Ectodermal cell (in vitro differentiated cells): ENCODE results near the gene HTATSF1.

ENCODE experiments used
- H3K27ac ChIP-seq: 2 replicates; pipeline ENCODE4 v1.7.0; 2013; ENCODE audit warnings: mild to moderate bottlenecking, low read depth, low read length; ENCODE audit not compliant: insufficient read depth, poor library complexity, severe bottlenecking
- H3K27me3 ChIP-seq: 2 replicates; pipeline ENCODE4 v1.7.0; 2013; ENCODE audit warnings: mild to moderate bottlenecking, low read length; ENCODE audit not compliant: insufficient read depth, control insufficient read depth, poor library complexity, severe bottlenecking
- H3K36me3 ChIP-seq: one replicate; pipeline ENCODE4 v1.7.0; 2013; ENCODE audit warnings: low read length; ENCODE audit not compliant: control insufficient read depth, insufficient read depth
- H3K4me1 ChIP-seq: one replicate; pipeline ENCODE4 v1.7.0; 2013; ENCODE audit warnings: low read length; ENCODE audit not compliant: control insufficient read depth, insufficient read depth
- H3K4me3 ChIP-seq: 2 replicates; pipeline ENCODE4 v1.7.0; 2013; ENCODE audit warnings: low read depth, low read length, control low read depth; ENCODE audit not compliant: insufficient read depth
- H3K9me3 ChIP-seq: 2 replicates; pipeline ENCODE4 v1.7.0; 2013; ENCODE audit warnings: mild to moderate bottlenecking, low read length, moderate library complexity; ENCODE audit not compliant: control insufficient read depth
- WGBS, 2 experiments: methylation state at CpG; one replicate each; pipeline ENCODE4 v1.1.7; 2013; ENCODE audit warnings: missing lambda C conversion rate in 2 of 2; 5-methylcytosine and 5-hydroxymethylcytosine counted together

HTATSF1 gene

DNA sequence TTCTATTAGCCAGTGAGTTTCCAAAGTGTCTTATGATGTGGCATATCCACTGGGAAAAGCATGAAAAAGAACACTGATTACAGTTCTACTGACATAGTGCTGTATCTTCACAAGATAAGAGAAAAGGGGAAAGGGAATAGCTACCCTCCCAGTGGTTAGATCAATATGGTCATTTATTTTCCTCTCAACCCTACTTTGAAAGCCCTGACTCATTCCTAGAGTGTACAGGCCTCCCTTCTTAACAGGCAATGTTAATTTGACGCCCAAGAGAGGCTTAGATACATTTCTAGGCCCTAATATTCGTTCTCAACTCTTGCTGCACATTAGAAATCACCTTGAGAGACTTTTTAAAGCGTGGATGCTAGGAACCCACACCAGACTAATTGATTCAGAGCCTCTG, 30.1 kb upstream of the HTATSF1 start:
- Histone ChIP-seq H3K4me3 (no peak overlapping the region), H3K27ac (no peak overlapping the region), H3K9me3 (no peaks in the 10 kb centered on the region), H3K36me3 (no peaks in the 10 kb centered on the region), H3K27me3 (no peaks in the 10 kb centered on the region), H3K4me1 (no peaks in the 10 kb centered on the region)
- WGBS, 2 experiments: 77 to 86% methylated on average over 3 of the region's 3 CpGs

DNA sequence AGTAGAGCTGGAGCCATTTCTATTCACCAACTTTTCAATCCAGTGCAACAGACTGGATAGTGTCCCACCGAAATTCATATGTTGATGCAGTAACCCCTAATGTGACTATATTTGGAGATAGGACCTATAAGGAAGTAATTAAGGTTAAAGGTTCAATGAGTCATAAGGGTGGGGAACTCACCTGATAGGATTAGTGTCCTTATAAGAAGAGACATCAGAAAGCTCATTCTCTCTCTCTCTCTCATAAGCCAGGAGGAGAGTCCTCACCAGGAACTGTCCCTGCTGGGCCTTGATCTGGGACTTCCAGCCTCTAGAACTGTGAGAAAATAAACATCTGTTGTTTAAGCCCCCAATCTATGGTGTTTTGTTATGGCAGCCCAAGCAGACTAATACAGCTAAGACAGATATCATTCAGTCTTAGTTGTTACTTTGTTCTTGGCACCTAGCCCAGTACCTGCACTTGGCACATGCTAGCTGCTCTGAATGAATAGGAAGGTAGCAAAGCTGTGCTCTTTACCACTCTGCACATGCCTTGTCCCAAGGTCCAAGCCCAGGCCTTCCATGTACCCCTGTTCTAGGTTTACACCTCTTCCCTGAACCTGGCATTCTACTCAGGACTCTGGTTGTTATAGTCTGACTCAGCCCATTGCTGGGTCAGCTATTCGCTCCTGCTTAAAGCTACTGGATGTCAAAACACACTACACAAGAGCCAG, 28.8 kb upstream of the HTATSF1 start:
- H3K27me3 ChIP-seq: no peaks in the 10 kb centered on the region
- H3K9me3 ChIP-seq: no peaks in the 10 kb centered on the region
- H3K4me1 ChIP-seq: no peaks in the 10 kb centered on the region
- WGBS, 2 experiments: 86 to 98% methylated on average over 1 to 2 of the region's 2 CpGs
- no peak overlapping the region for H3K4me3 ChIP-seq
- no peak overlapping the region for H3K27ac ChIP-seq
- H3K36me3 ChIP-seq: no peaks in the 10 kb centered on the region

DNA sequence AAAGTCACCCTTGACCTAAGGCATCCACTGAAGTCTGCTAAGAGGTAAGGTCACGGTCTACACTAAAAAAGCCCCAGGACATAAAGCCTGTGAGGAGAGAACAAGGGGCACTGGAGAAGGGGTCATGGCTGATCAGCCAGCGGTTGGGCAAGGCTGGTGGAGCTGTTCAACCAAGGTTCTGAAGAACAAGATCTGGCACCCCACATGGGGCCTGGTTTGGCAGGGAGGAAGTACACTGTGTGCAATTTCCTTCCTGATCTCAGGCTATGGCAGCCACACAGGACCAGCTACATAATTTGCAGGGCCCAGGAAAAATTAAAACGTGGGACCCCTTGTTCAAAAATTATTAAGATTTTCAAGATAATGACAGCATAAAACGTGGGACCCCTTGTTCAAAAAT, 23.7 kb upstream of the HTATSF1 start:
- no peaks in the 10 kb centered on the region for H3K36me3 ChIP-seq
- no peak overlapping the region for H3K27ac ChIP-seq
- no peak overlapping the region for H3K4me3 ChIP-seq
- H3K4me1 ChIP-seq: no peaks in the 10 kb centered on the region
- 80 to 95% methylated on average over 4 of the region's 4 CpGs for WGBS, 2 experiments
- no peaks in the 10 kb centered on the region for H3K9me3 ChIP-seq
- H3K27me3 ChIP-seq: no peaks in the 10 kb centered on the region

DNA sequence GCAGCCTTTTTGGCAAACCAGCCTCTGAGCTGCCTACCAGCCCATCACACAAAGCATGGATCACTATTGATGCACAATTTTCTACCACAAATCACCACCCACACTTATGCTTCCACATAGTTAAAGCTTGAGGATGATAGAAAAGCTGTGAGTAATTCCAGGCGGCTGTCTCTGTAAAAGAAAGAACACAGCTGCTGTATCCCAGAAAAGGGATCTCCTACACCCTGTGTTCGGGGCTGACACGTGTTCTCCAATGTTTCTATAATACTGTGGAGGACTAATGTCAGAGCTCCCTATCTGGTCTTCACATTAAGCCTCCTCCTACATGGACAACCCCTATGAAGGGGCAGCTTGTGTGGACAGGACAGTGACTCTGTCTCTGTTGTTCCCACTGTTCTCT, 22.2 kb upstream of the HTATSF1 start:
- 80 to 95% methylated on average over 3 of the region's 3 CpGs for WGBS, 2 experiments
- H3K27ac ChIP-seq: no peak overlapping the region
- no peaks in the 10 kb centered on the region for H3K9me3 ChIP-seq
- H3K4me1 ChIP-seq: no peaks in the 10 kb centered on the region
- no peak overlapping the region for H3K4me3 ChIP-seq
- H3K27me3 ChIP-seq: no peaks in the 10 kb centered on the region
- no peaks in the 10 kb centered on the region for H3K36me3 ChIP-seq

DNA sequence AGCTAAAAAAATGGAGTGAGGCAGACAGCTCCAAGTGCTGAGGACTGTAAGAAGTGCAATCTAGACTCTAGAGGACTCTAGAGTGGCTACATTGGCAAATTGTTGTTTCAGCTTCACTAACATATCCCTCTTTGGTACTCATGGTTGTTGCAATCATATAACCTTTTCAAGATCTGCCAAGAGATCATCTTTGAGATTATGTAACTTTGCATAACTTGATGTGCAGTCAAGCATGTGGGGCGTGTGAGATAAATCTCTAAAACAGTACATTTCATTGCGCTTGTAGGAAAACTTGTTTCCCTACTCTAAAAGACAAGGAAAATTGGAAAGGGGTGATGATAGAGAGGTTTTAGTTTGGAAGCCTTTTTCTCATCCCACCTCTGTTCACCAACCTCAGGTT, 20.9 kb upstream of the HTATSF1 start:
- no peaks in the 10 kb centered on the region for H3K27me3 ChIP-seq
- H3K27ac ChIP-seq: no peak overlapping the region
- H3K4me1 ChIP-seq: no peaks in the 10 kb centered on the region
- no peaks in the 10 kb centered on the region for H3K36me3 ChIP-seq
- H3K4me3 ChIP-seq: no peak overlapping the region
- H3K9me3 ChIP-seq: no peaks in the 10 kb centered on the region
- WGBS, 2 experiments: 100% methylated on average over 2 of the region's 2 CpGs; no CpG with 5 or more reads in 1 of the 2 experiments

DNA sequence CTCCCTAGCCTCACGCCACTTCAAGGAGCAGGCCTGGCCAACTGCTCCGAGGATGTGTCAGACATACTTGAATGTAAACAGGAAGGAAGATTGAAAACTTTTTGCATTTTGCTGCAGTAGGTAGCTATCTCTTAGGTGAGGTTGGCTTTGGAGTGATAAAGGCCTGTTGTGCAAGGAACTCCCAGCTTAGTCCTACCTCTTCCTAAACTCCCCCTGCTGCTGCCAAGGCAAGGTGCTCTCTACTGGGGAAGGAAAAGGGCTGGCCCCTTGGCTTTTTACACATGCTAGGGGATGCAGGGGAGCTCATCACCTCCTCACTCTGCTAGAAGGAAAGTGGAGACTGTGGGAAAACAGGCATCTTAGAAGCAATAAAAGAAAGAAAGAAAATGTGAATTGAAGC, 20.4 kb upstream of the HTATSF1 start:
- H3K4me1 ChIP-seq: no peaks in the 10 kb centered on the region
- WGBS, 2 experiments: 84 to 91% methylated on average over 2 of the region's 2 CpGs
- no peak overlapping the region for H3K4me3 ChIP-seq
- H3K36me3 ChIP-seq: no peaks in the 10 kb centered on the region
- H3K27ac ChIP-seq: no peak overlapping the region
- H3K27me3 ChIP-seq: no peaks in the 10 kb centered on the region
- H3K9me3 ChIP-seq: no peaks in the 10 kb centered on the region

DNA sequence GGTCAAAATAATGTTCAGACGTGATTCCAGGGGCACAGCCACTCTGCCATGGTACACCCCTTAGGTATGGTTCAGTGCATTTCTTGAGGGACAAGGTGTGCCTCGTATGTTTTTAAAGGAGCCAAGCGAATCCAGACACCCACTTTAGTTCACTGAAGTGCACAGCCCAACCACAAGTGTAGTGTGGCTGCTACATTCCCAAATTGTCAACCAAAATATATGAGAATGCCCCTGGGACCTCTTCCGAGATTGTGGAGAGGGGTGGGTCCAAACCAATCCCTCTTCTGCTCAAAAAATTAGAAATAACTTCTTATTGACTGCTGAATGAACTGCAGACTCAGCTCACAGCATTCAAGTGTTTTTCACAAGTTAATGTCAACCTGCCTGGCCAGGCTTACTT, 17.0 kb upstream of the HTATSF1 start:
- 89 to 92% methylated on average over 4 of the region's 4 CpGs for WGBS, 2 experiments
- Histone ChIP-seq H3K9me3 (no peaks in the 10 kb centered on the region), H3K27ac (no peak overlapping the region), H3K4me3 (no peak overlapping the region), H3K36me3 (no peaks in the 10 kb centered on the region), H3K4me1 (no peaks in the 10 kb centered on the region), H3K27me3 (no peaks in the 10 kb centered on the region)

DNA sequence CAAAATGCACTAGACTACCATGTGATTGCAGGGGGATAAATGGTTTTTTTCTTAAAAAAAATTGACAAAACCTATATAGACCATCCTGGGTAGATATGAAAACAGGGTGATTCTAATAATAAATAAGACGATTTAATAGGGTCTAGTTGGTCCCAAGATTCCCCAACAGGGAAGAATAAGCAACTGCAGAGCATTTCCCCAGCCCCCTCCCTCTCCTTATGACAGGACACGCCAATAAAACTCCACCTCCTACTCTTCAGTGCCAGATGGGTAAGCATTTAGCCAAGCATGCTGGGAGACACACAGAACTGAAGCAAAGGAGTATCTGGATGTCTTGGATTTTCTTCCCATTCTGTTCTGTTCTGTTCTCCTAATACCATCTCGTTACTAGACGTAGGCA, 9.7 kb upstream of the HTATSF1 start, which contains the start of gene BRS3:
TSS of gene BRS3 (plus strand) at position 301 of the 400 bp plus-strand sequence. CDS start 168 bp downstream, outside the sequence.
- no peak within 1 kb of the TSS for H3K4me3 ChIP-seq
- H3K9me3 ChIP-seq: no peaks in the 10 kb centered on the region
- no peak within 1 kb of the TSS for H3K27ac ChIP-seq
- H3K27me3 ChIP-seq: peaks cover 4% of the 10 kb centered on the region
- H3K36me3 ChIP-seq: no peaks in the 10 kb centered on the region
- 50 to 84% methylated on average over 1 to 4 of the region's 4 CpGs for WGBS, 2 experiments
- H3K4me1 ChIP-seq: no peaks in the 10 kb centered on the region

DNA sequence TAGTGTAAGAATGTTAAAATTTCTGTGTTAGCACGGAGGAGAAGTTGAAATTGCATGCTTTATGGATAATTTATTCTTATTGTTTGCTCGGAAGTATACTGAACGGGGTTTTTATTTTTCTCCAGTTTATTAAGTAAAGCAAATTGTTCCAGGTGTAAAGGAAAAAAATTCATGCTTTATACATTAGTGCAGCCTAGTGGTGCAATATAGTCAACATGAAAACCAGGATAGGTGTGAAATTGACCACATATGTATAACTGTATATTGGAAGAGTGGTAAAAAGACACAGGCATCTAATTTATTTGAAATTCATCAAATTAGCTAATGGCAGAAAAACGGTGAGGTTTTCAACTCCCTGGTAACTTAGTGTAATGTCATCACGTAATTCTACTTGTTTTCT, 8.7 kb upstream of the HTATSF1 start:
- no peaks in the 10 kb centered on the region for H3K9me3 ChIP-seq

DNA sequence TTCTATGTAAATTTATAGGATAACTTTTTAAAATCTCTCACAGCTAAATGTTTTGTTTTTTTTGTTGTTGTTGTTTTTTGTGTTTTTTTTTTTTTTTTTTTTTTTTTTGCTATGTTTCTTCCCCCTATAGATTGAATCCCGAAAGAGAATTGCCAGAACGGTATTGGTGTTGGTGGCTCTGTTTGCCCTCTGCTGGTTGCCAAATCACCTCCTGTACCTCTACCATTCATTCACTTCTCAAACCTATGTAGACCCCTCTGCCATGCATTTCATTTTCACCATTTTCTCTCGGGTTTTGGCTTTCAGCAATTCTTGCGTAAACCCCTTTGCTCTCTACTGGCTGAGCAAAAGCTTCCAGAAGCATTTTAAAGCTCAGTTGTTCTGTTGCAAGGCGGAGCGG, 5.6 kb upstream of the HTATSF1 start:
- Histone ChIP-seq H3K27me3 (peaks cover 4% of the 10 kb centered on the region), H3K4me3 (no peak overlapping the region), H3K9me3 (no peaks in the 10 kb centered on the region), H3K4me1 (no peaks in the 10 kb centered on the region), H3K36me3 (no peaks in the 10 kb centered on the region), H3K27ac (no peak overlapping the region)
- WGBS, 2 experiments: 72 to 74% methylated on average over 6 of the region's 6 CpGs

More for the DNA sequence above, 8.7 kb upstream of the HTATSF1 start:
- no peaks in the 10 kb centered on the region for H3K36me3 ChIP-seq
- WGBS, 2 experiments: 62 to 70% methylated on average over 3 to 5 of the region's 5 CpGs
- no peaks in the 10 kb centered on the region for H3K4me1 ChIP-seq
- H3K4me3 ChIP-seq: no peak overlapping the region
- H3K27me3 ChIP-seq: peaks cover 4% of the 10 kb centered on the region
- no peak overlapping the region for H3K27ac ChIP-seq
